Panc1 (cell line): ENCODE measurements around the gene CLBA1.

ENCODE experiments used
- POLR2AphosphoS5 ChIP-seq: IDR thresholded peaks from 2 replicates; pipeline ENCODE4 v1.6.1; 2012; ENCODE audit warnings: mild to moderate bottlenecking, low read depth, low read length, moderate library complexity
- SIN3A ChIP-seq: IDR thresholded peaks from 2 replicates; pipeline ENCODE4 v1.6.1; 2012; ENCODE audit warnings: low read depth, mild to moderate bottlenecking, low read length, moderate library complexity, borderline replicate concordance; ENCODE audit not compliant: insufficient read depth

- TF ChIP-seq SIN3A: no peak
- TF ChIP-seq POLR2AphosphoS5: peak; percentile 3; the same call in 1 of the 2 replicates
Measured at GRCh38 chr14:104955396-104955770, 30.2 kb upstream of the CLBA1 start.
